ENCODE data around the gene EIF4E3.

The EIF4E3 gene

GRCh38 chr3:71728632-71729342 is 3.6 kb upstream of the EIF4E3 start:
- TF ChIP-seq Cebpa-rat (IDR thresholded peaks at IDR 0.05) = no peak
- Histone ChIP-seq H3K9me3 (replicated peaks in 1 of 11) (peaks cover 0 to 12% (median 10%) of the 10 kb centered on the region in 11 experiments; a peak in 17 of 22 replicates), H3K36me3 (no peaks in the 10 kb centered on the region), H3K27me3 (peaks cover 31 to 39% (median 34%) of the 10 kb centered on the region in 11 experiments), H3K4me2 (peak overlapping the region in 9 of 11 experiments; percentile 38 to 70 (median 61); a peak in 19 of 22 replicates), H3K27ac (peak overlapping the region in 1 of 11 experiments; percentile 16; a peak in 1 of 22 replicates), H3K9ac (no peak overlapping the region), H3K4me1 (peaks cover 13 to 44% (median 39%) of the 10 kb centered on the region in 10 experiments), H3K4me3 (no peak overlapping the region), H4K20me1 (peaks cover 0 to 10% (median 0%) of the 10 kb centered on the region in 11 experiments; a peak in 4 of 22 replicates)

DNA sequence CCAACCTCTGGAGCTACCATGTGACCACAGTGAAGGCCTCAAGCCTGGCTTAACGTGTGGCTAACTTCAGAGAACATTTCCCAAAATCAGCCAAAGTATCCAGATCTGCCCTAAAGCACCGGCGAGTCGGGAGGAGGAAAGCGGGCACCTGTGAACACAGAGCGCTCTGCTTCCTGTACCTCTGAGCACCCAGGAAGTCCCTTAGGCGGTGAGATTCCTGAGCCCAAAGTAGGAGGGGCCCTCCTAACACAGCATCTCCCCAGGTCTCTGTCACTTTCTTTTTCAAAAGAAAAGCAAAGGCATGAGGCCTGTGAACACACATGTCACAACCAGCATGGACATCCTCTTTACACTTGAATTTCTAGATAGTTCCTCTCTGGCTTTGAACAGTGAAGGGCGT is 944 bp upstream of the EIF4E3 start:
- Histone ChIP-seq H3K4me2 (peak overlapping the region in 7 of 11 experiments; percentile 61 to 96 (median 70); a peak in 9 of 22 replicates), H3K4me1 (peaks cover 21 to 50% (median 44%) of the 10 kb centered on the region in 10 experiments), H3K9me3 (replicated peaks in 1 of 11) (no peaks in the 10 kb centered on the region), H3K27ac (no peak overlapping the region), H3K27me3 (peaks cover 48 to 57% (median 51%) of the 10 kb centered on the region in 11 experiments), H4K20me1 (peaks cover 0 to 11% (median 0%) of the 10 kb centered on the region in 11 experiments; a peak in 5 of 22 replicates), H3K36me3 (no peaks in the 10 kb centered on the region), H3K9ac (no peak overlapping the region), H3K4me3 (peak overlapping the region in 1 of 10 experiments; percentile 90; a peak in 1 of 20 replicates)
- TF ChIP-seq Cebpa-rat (IDR thresholded peaks at IDR 0.05) = no peak

DNA sequence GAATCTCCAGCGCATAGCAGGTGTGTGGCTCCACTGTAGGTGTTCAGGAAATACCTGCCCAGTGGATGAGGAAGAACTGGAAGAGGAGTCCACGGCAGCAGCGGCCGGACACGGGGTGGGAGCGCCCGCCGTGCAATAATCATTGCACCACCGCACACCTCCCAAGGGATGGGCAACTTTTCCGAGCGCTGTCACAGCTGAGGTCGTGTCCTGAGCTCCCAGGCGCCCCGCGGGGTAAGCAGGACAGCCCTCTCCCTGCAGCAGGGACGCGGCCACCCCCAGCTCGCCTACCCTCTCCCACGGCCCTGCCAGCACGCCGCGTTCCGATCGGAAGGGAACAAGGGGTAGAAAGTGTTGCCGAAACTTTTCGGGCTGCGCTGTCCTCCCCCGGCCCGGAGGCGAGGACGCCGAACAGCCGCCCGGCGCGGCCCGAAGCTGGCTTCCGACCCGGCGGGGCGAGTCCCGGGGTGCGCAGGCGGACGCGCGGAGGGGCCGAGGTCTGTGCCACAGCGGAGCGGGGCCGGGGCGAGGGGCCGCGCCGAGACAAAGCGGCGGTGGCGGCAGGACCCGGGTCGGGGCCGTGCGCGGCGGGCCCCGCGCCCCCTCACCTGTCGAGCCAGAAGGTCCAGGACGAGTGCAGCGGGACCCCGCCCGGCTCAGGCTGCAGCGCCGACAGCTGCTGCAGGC is 475 bp downstream of the EIF4E3 start:
- Histone ChIP-seq H3K27ac (peak overlapping the region; percentile 42 to 74 (median 58); a peak in 19 of 22 replicates), H3K27me3 (peaks cover 48 to 57% (median 51%) of the 10 kb centered on the region in 11 experiments), H3K36me3 (no peaks in the 10 kb centered on the region), H3K9ac (peak overlapping the region; percentile 67 to 84 (median 79)), H3K4me2 (peak overlapping the region; percentile 91 to 100 (median 99)), H4K20me1 (peaks cover 0 to 11% (median 0%) of the 10 kb centered on the region in 11 experiments; a peak in 5 of 22 replicates), H3K4me3 (peak overlapping the region; percentile 70 to 96 (median 84)), H3K4me1 (peaks cover 21 to 39% (median 30%) of the 10 kb centered on the region in 10 experiments), H3K9me3 (replicated peaks in 1 of 11) (no peaks in the 10 kb centered on the region)
- no peak; a peak in 1 of 22 replicates for TF ChIP-seq Cebpa-rat (IDR thresholded peaks at IDR 0.05)

GRCh38 chr3:71724171-71724453 is 1.1 kb downstream of the EIF4E3 start:
- H3K4me3 ChIP-seq = peak overlapping the region; percentile 70 to 96 (median 84)
- H3K9me3 ChIP-seq (replicated peaks in 1 of 11) = no peaks in the 10 kb centered on the region
- no peak overlapping the region for H3K27ac ChIP-seq
- peaks cover 48 to 57% (median 51%) of the 10 kb centered on the region in 11 experiments for H3K27me3 ChIP-seq
- H3K9ac ChIP-seq = peak overlapping the region in 4 of 11 experiments; percentile 77 to 84 (median 80); a peak in 4 of 22 replicates
- peaks cover 15 to 33% (median 23%) of the 10 kb centered on the region in 10 experiments for H3K4me1 ChIP-seq
- H4K20me1 ChIP-seq = peaks cover 0 to 11% (median 0%) of the 10 kb centered on the region in 11 experiments; a peak in 5 of 22 replicates
- no peak for TF ChIP-seq Cebpa-rat (IDR thresholded peaks at IDR 0.05)
- H3K36me3 ChIP-seq = no peaks in the 10 kb centered on the region
- H3K4me2 ChIP-seq = peak overlapping the region; percentile 91 to 100 (median 99)

- Histone ChIP-seq H4K20me1 (peaks cover 0 to 11% (median 0%) of the 10 kb centered on the region in 11 experiments; a peak in 5 of 22 replicates), H3K36me3 (no peaks in the 10 kb centered on the region), H3K4me1 (peaks cover 13 to 30% (median 22%) of the 10 kb centered on the region in 10 experiments), H3K27ac (no peak overlapping the region), H3K9ac (no peak overlapping the region), H3K4me2 (peak overlapping the region; percentile 91 to 100 (median 99)), H3K4me3 (peak overlapping the region in 5 of 10 experiments; percentile 81 to 96 (median 91); a peak in 7 of 20 replicates), H3K9me3 (replicated peaks in 1 of 11) (no peaks in the 10 kb centered on the region), H3K27me3 (peaks cover 48 to 57% (median 51%) of the 10 kb centered on the region in 11 experiments)
- TF ChIP-seq Cebpa-rat (IDR thresholded peaks at IDR 0.05) = no peak
Measured at GRCh38 chr3:71723452-71724170, 1.6 kb downstream of the EIF4E3 start.

- Histone ChIP-seq H3K4me3 (no peak overlapping the region), H3K9me3 (replicated peaks in 1 of 11) (no peaks in the 10 kb centered on the region), H3K27ac (no peak overlapping the region), H3K27me3 (peaks cover 48 to 57% (median 51%) of the 10 kb centered on the region in 11 experiments), H3K4me1 (peaks cover 13 to 30% (median 22%) of the 10 kb centered on the region in 10 experiments), H3K4me2 (no peak overlapping the region), H3K36me3 (no peaks in the 10 kb centered on the region), H4K20me1 (peaks cover 0 to 11% (median 0%) of the 10 kb centered on the region in 11 experiments; a peak in 5 of 22 replicates), H3K9ac (no peak overlapping the region)
- no peak for TF ChIP-seq Cebpa-rat (IDR thresholded peaks at IDR 0.05)
Measured at GRCh38 chr3:71722693-71723092, 2.5 kb downstream of the EIF4E3 start.

- no peaks in the 10 kb centered on the region for H3K36me3 ChIP-seq
- H3K4me2 ChIP-seq = peak overlapping the region in 5 of 11 experiments; percentile 9 to 53 (median 29); a peak in 6 of 22 replicates
Measured at GRCh38 chr3:71721651-71722157, 3.5 kb downstream of the EIF4E3 start.

DNA sequence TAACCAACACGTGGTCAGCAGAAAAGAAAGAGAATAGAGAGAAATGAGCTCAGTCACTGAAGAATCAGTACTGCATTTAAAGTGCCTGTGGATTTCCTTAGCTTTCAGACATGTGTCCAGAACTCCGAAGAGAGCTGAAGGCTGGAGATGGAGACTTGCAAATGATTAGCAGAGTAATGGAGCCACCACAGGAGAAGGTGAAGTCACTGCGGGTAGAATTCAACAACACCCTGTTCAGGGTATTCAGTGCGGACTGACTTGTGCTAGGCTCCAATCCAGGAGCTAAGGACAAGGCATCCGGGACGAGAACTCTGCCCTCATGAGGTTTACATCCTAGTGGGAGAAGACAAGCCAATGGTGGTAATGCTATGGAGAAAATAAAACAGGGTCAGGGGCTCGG is 4.2 kb downstream of the EIF4E3 start:
- Histone ChIP-seq H3K4me2 (peak overlapping the region in 1 of 11 experiments; percentile 53; a peak in 1 of 22 replicates), H3K27ac (no peak overlapping the region), H3K4me3 (no peak overlapping the region), H3K27me3 (peaks cover 37 to 40% (median 39%) of the 10 kb centered on the region in 11 experiments), H3K4me1 (peaks cover 13 to 28% (median 19%) of the 10 kb centered on the region in 10 experiments), H3K9ac (no peak overlapping the region), H3K36me3 (no peaks in the 10 kb centered on the region), H3K9me3 (replicated peaks in 1 of 11) (no peaks in the 10 kb centered on the region), H4K20me1 (peaks cover 0 to 11% (median 0%) of the 10 kb centered on the region in 11 experiments; a peak in 5 of 22 replicates)
- TF ChIP-seq Cebpa-rat (IDR thresholded peaks at IDR 0.05) = no peak

More at GRCh38 chr3:71721651-71722157, 3.5 kb downstream of the EIF4E3 start:
- H3K27me3 ChIP-seq = peaks cover 44 to 47% (median 46%) of the 10 kb centered on the region in 11 experiments
- no peak overlapping the region for H3K27ac ChIP-seq
- H3K9ac ChIP-seq = no peak overlapping the region
- peaks cover 13 to 30% (median 22%) of the 10 kb centered on the region in 10 experiments for H3K4me1 ChIP-seq
- H3K4me3 ChIP-seq = no peak overlapping the region
- H3K9me3 ChIP-seq (replicated peaks in 1 of 11) = no peaks in the 10 kb centered on the region
- TF ChIP-seq Cebpa-rat (IDR thresholded peaks at IDR 0.05) = no peak
- H4K20me1 ChIP-seq = peaks cover 0 to 11% (median 0%) of the 10 kb centered on the region in 11 experiments; a peak in 5 of 22 replicates
